GM23338 (cell line): ENCODE measurements around the gene IL11RA.

Source experiments
- CTCF ChIP-seq, 2 experiments: fragments of 200-600 bp in 1 of 2; sonication (generic) in 1 of 2; conservative IDR thresholded peaks; 2 replicates each; pipeline versions ENCODE4 v1.5.1 to v1.6.1; 2016 to 2017; ENCODE audit warnings: antibody characterized with exemption in 2 of 2, low read depth in 2 of 2, mild to moderate bottlenecking in 2 of 2, moderate library complexity in 1 of 2
- POLR2AphosphoS5 ChIP-seq: IDR thresholded peaks from 2 replicates; pipeline ENCODE4 v1.6.1; 2016; ENCODE audit warnings: antibody characterized with exemption, low read depth

GRCh38 chr9:34684816-34685215 is 32.8 kb downstream of the IL11RA start:
- TF ChIP-seq CTCF (conservative IDR thresholded peaks at IDR 0.05; ENCODE audit: low read depth in 2 of 2) (no peak), POLR2AphosphoS5 (no peak)
